ENCODE results near the gene CIAPIN1.

The CIAPIN1 gene

DNA sequence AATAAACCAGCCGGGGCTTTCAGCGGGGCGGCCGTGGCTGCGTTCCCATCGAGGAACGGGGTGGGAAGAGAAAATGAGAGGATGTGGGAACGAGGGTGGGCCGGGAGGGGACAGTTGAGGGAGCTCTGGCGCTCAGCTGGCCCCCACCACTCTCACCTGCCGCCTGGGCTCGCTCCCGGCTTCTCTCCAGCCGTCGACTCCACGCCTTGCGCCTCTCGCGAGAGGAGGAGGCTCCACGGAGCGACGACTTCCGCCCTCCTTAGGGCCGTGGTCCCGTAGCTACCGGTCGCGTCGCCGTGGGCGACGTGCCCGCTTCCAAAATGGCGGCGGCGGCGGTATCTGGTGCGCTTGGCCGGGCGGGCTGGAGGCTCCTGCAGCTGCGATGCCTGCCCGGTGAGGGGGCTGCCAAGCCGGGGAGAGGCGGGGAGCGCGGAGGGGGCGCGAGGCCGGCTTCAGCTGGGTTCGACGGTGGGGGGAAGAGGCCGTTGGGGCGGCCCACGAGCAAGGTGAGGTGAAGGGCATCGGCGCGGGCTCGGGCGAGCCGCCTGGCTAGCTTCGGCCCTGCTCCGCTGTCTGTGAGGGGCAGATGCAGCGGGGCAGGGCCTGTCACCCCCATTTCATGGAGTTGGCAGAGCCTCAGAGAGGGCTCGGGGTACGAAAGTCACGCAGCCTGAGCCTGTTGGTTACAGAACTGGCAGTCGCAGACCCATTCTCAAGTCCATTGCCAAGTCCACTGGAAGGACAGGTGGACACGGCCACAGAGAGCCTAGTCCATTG, at the start of gene CIAPIN1, which contains the start of gene COQ9:
Gene CIAPIN1 (minus strand): TSS at position 200 of the 777 bp plus-strand sequence. CDS start 6,457 bp downstream, outside the sequence.
Gene COQ9 (plus strand): TSS at position 294 of the 777 bp plus-strand sequence. CDS start 27 bp downstream, at position 321.
- DNase-seq (ENCODE audit: low read depth in 2 of 2) = peak; percentile 84 to 87

DNA sequence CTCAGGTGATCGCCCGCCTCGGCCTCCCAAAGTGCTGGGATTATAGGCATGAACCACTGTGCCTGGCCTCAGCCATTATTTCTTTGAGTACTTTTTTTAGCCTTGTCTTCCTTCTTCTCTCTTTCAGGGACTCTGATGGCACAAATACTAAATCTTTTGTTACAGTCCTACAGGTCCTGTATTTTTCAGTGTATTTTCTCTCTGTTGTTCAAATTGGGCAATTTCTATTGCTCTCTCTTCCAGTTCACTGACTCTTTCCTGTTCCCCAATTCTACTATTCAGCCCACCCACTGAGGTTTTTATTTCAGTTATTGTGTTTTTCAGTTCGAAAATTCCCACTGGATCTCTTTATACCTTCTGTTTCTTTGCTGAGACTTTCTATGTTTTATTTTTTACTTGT, 46.6 kb upstream of the CIAPIN1 start:
- DNase-seq (ENCODE audit: low read depth in 2 of 2) = no peak

DNA sequence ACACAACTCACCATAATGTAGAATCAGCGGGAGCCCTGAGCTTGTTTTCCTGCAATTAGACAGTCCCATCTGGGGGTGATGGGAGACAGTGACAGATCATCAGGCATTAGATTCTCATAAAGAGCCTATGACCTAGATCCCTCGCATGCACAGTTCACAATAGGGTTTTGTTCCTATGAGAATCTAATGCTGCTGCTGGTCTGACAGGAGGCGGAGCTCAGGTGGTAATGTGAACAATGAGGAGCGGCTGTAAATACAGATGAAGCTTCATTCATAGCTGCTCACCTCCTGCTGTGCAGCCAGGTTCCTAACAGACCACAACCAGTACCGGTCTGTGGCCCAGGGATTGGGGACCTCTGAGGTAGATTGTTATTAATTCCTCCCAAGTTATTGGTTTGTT, 42.0 kb upstream of the CIAPIN1 start:
- no peak for DNase-seq (ENCODE audit: low read depth in 2 of 2)

DNA sequence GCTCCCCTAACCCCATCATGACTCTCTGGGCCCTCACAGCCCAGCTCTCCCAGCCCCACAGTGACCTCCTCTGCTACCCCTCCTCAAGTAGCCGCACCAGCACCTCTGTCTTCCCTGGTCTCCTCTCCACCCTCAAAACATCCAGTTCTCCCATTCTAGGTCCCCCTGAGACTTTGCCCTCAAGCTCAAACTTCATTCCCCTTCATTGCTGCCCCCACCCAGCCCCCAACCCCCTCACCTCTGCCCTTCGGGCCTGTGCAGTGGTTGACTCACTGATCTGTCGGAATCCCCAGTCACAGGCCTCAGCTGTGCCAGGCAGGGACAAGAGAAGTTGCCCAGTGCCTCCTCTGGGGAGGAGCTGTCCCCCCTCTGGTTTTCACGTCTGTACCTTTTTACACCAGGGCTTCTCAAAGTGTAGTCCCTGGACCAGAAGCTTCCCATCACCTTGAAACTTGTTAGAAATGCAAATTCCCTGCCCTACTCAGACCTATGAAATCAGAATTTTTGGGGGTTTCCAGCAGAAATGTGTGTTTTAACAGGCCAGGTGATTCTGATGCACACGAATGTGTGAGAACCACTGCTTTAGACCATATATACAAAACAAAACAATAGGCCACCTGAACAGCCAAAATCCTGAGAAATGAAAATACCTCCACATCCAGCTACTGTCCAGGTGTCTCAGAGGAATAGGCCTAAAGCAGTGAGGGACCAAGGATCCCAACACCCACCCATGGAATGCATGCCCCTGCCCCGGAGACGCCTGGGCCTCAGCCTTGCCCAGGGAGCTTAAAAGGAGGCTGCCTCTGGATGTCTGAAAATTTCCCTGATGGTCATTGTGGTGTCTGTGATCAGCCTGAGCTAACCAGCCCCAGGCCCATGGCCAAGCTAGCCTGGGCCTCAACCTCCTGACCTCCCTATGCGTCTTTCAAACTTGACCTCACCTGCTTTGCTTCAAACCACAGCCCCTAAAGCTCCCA, 40.0 kb upstream of the CIAPIN1 start:
- DNase-seq (ENCODE audit: low read depth in 2 of 2) = no peak

DNA sequence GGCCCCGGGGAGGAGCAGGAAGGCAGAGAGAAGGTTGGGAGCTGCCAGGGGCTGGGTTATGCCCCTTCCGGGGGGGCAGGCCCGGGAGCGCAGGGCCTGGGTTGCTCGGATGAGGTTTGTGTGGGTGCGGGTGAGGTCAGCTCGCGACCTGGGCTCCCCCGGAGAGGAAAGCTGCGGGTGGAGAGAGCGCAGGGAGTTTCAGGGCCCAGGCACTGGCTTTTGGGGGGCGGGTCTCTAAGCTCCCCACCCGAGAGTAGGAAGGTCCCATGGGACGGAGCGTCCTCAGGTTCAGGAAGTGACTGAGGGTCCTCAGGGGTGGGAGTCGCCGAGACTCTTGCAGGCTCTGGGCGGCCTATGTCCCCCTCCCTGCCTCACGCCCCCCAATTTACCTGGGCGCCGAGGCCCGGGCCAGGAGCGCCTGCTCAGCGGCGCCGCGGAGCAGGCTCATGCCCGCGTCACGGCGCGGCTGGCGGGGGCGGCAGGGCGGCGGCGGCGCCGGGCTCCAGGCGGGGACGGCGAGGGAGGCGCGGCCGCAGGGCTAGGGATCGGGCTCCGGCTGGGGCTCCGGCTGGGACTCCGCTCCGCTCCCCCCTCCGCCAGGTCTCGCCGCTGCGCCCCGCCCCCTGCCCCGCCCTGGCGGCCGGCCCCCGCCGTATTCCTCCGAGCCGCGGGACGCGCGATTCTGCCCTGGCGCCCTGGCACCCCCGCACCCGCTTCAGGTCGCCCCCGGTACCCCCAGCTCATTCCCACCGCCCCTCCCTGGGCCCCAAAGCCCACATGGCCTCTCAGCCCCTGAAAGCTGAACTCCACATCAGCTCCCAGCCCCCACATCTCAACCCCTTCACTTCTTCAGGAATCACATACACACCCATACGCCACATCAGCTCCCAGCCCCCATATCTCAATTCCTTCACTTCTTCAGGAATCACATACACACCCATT, 39.0 kb upstream of the CIAPIN1 start, which contains the start of gene DOK4:
Gene DOK4 (minus strand): TSS at position 578 of the 942 bp plus-strand sequence. CDS start 6,986 bp downstream, outside the sequence.
- peak; percentile 64 to 73 for DNase-seq (ENCODE audit: low read depth in 2 of 2)

DNA sequence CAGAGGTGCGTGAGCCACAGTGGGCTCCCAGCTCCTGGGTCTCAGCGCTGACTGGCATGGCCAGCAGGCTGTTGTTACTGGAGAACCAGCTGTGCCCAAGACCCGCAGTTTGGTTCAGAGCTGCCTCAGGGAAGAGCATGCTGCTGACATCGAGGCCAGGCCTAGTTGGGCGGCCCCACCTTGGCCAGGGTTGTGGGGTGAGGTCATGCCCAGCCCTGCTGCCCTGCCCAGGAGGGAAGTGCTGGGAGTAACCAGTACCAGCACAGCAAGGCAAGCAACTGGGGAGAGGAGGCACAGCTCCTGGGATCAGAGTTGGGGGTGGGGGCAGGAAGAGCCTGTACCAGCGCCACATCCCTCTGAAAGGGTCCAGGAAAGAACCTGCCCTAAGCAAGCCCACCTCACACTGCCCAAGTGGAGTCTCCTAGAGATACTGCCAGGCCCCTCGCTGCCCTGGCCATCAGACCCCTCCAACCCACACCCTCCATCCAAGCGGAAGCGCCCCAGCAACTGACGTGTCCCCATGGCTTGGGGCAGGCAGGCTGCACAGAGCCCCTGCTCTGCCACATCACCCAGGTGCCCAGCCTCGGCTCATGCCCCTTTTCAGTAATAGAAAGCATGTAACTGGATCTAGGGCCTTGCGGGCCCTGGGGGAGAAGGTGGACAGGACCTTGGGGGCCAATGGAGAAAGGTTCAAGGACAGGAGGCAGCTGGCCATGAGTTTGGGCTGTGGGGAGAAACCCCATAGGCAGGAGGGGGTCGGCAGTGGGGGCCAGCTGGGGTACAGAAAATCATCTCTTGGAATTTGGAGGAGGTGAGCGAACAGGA, 38.1 kb upstream of the CIAPIN1 start:
- no peak for DNase-seq (ENCODE audit: low read depth in 2 of 2)

DNA sequence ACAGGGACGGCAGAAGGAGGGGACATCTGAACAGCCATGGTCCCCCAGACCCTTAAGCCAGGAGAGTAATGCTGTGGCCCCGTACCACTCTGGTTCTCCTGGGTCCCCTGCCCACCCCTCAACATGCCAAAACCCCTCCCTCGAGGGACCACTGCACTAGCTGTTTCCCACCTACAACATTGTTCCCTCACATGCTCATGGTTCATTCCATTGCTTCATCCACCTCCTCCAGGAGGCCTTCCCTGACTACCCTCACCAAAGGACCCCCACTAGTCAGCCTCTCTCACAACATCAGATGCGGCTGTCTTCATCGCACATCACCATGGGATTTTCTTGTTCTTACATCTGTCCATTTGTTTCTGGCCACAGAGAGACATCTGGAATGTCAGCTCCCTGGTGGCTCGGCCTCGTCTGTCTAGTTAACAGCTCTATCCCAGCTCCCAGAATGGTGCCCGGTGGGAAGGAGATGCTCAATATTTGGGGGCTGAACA, 37.4 kb upstream of the CIAPIN1 start:
- DNase-seq (ENCODE audit: low read depth in 2 of 2) = no peak

DNA sequence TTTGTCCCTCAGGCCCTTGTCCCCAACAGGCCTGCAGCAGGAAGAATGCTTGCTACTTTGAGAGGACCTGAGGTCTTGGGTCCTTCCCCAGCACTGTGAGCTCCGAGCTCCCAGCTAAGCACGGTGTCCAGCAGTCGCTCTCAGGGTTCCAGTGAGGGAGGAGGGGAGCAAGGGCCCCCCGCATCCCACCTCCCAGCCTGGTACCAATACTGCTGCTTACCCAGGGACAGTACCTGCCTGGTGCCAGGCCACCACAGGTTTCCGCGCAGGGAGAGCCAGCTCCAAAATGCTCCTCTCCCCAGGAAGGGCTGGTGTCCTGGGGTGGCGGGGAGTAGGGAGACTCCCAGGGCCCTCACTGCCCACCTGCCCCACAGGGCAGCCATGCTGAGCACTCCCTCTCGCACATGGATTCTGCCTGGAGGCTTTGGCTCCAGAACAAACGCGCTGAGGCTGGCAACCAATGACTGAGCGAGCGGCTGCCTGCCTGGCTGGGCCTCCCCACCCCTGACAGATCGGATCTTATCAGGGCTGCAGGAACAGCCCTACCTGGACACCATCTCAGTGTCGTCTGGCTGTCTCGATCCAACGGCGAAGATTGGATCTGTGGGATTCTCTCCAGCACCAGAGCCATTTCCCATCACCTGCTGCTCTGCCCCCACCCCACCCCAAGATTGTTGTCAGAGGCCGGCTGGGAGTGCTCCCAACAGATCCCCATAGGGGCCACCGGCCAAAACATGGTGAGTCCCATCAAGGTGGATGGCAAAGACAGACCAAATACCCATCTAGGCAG, 36.7 kb upstream of the CIAPIN1 start:
- no peak for DNase-seq (ENCODE audit: low read depth in 2 of 2)

DNA sequence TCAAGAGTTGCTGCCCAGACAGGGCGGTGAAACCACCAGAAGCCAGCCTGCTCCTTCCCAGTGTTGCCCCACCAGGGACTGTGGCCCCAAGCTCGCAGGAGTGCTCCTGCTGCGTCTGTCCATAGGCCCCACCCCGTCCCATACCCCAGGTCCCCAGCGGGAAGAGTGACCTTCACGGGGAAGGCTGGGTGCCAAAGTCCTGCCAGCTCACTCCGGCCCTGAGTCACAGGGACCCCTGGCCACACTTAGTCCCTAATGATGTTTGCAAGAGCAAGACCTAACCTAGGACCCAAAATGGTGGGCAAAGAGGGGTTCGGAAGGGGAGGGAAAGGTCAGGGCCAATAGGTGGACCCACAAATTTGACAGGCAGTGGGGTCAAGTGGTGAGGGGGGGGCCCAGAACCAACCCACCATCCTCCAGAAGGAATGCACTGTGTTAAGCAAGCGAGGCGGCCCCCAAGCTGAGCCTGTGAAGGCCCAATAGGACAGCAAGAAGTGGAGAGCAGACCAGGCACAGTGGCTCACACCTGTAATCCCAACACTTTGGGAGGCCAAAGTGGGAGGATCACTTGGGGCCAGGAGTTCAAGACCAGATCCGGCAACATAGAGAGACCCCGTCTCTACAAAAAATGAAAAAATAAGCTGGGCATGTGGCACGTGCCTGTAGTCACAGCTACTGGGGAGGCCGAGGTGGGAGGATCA, 35.8 kb upstream of the CIAPIN1 start:
- no peak for DNase-seq (ENCODE audit: low read depth in 2 of 2)

DNA sequence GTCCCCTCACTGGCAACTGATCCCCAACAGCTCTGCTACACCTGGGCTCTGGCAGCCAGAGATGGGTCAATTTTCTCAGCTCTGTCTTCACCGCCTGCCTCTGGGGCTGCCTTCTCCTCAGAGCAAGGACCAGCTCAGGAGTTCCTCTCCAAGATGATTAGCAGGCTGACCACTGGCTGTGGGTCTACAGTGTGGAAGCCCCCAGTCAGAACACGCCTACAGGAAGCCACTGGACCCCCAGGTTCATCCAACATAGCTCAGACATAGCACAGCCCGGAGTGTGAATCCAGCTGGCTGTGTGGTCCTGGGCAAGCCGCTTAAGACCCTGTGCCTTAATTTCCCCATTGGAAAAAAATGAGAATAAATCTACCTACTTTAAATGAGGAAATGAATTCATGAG, 34.2 kb upstream of the CIAPIN1 start:
- DNase-seq (ENCODE audit: low read depth in 2 of 2) = no peak

DNA sequence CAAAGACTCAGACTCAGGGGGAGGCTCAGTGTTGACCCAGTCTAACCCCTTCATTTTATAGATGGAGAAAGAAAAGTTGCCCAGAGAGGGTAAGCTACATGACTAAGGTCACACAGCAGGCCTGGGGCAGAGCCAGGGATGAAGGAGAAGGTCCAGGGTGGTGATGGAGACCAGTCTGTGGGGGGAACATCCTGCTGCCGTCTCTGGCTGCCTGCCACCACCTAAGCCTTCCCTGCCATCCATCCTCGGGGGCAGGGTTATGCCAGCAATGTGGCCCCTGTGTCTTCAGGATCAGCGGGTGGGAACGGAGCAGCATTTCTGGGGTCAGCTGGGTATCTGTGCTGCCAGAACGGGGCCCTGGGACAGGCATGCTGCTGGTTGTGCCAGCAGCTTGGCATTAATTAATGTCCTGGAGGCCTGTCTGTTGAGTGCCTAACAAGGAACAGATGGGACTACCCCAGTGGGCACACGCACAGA, 33.6 kb upstream of the CIAPIN1 start:
- DNase-seq (ENCODE audit: low read depth in 2 of 2) = no peak

DNA sequence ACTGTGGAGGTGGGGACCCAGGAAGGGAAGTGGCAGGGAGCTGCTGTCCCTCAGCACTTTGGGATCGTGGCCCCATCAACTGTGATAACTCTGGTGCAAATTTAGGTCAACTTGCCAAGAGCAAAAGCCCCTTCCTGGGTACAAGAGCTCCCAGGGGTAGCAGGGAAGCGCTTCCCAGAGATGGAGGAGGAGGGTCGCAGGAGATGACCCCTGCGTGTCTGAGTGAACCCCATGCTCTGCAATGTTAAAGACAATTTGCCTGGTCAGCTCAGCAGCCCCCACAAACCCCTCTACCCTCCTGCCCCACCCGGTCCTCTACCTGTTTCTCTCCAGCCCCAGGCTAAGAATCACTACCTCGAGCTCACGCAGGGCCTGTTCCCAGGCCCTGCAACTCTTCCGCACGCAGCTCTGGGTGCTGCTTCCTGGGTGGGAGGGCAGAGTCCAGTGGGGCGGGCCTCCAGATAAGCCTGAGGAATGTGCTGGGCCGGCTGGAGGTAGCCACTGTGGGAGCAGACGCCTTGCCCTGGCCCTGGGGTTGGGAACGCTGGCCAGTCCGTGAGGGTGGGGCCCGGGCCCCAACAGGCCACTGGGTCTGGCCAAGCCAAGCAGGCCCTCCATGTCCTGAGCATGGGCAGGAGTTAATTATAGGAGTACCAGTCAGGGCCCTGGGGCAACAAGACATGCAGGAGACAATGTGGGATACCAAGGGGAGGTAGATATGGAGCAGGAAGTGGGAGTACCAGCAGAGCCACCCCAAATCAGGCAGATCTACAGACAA, 33.0 kb upstream of the CIAPIN1 start:
- no peak for DNase-seq (ENCODE audit: low read depth in 2 of 2)

DNA sequence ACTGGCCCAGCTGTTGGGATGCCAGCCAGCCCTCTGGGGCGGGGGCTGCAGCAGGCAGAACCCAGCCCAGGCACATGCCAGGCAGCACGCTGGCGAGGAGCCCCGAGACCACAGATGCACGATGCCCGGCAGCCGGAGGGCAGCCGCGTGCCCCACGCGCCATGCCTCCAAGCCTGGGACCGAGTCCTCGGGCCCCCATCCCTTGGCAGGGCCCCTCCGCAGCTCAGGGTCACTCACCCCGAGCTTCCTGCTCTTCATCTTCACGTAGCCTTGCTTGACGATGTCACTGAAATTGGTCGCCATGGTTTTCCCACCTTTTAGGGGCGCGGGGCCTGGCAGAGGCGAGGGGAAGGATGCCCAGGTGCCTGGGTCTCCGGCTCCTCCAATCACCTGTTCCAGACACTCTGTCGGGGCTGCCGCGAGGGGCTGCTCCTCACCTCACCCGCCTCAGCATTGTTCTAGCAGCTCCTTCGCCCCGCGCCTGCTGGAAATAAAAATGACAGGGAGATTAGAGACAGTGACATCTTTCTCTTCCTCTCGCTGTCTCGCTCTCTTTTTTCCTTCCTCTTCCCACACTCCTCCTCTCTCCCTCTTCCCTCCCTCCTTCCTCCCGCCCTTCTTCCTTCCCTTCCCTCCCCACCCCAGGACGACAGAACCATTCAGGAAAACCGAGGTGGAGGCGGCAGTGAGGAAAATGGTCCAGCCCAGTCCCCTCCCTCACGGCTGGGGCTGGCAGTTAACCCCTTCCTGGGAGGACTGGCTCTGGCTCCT, 32.2 kb upstream of the CIAPIN1 start:
- DNase-seq (ENCODE audit: low read depth in 2 of 2) = no peak

DNA sequence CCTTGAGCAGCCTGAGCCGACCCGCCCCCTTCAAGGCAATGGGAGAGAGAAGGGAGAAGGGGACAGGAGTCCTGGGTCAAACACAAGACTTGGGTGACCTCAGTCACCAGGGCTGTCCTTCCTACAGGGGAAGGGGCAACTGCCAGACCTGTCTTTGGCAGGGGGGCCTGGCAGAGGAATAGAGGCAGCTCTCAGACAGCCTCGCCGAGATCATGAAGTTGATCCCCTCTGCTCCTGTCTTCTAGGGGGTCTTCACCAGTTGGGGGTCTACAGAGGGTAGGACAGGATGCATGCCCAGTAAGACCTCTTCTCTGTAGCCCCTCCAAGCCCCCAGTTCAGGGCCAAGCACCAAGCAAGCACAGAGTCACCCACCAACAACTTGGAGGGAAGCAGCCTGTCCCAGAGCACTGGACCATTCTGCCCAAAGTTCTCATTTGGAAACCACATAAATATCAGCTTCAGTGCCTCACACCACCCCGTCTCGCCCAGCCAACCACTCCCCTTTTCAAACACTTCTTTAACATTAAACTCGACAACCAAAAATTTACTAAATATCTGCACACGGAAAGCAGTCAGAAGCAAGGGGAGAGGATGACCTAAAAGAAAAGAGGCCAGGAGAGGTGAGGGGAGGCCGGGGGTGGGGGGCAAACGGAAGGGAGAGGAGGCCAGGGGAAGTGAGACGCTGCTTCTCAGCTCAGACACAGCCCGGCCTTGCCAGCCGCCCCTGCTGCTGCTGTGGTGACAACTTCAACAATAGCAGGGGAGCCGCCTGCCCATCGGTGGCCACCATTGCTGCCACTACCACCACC, 31.4 kb upstream of the CIAPIN1 start:
- DNase-seq (ENCODE audit: low read depth in 2 of 2) = no peak

DNA sequence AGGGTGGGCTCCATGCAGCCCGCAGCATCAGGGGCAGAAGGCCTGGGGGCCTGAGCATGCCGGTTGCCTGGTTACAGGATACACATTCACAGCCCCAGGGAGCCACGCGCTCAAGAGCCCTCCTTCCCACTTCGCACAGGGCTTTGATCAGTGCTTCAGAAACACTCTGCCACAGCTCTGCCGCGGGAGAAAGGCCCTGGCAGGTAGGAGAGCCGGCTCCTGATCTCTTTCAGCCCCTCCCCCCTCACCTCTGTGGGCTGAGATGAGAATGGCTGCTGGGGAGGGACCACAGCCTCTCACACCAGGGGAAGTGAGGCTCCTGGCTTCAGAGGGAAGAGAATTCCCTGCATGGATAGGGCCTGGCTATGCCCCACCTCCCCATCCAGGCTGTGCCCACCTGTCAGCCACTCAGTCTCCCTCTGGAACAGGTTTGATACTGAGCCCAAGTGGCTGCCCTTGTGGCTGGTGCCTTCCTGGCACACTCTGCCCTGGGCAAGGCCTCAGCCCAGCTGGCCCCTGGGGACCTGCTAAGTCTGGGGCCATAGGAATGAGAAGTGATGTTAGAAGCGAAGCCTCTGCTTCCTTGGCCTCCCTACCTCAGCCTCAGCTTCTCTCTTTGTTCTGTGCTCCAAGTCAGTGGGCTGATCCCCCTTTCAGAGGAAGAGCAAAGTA, 30.5 kb upstream of the CIAPIN1 start:
- no peak for DNase-seq (ENCODE audit: low read depth in 2 of 2)
